ENCODE data around the gene DMC1.
"Not testable (repeated sequence)": the region's sequence is repeated elsewhere in the genome, so short reads cannot be mapped to it uniquely, and the experiment has no call there.

The DMC1 gene

DNA sequence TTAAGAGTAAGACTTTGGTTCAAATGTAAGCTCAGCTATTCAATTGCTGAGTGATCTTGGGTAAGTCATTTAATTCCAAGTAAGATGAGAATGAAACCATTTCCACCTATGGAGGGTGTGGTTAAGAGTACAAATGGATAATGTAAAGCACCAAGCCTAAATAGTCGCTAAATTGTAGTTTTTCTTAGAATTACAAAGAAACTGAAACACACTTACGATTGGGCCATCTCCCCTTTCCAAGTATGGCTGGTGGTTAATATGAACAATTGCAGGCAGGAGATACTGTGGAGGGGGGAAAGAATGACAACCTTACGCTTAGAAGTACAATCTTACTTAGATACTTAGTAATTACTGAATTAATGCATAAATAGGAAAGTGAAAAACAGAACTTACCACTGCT lies 72.1 kb downstream of the DMC1 start:
- no peak for DNase-seq

DNA sequence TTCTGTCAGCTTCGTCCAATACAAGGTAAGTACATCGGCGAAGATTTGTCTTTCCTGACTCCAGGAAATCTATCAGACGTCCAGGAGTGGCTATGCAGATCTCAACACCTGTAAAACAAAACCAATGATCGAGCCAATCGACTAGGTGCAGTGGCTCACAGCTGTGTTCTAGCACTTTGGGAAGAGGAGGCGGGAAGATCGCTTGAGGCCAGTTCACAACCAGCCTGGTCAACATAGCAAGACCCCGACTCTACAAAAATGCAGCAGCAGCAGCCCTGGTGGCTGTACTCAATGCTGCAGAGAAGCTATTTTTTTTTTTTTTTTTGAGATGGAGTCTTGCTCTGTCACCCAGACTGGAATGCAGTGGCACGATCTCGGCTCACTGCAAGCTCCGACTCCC lies 75.0 kb downstream of the DMC1 start:
- DNase-seq = no peak

DNA sequence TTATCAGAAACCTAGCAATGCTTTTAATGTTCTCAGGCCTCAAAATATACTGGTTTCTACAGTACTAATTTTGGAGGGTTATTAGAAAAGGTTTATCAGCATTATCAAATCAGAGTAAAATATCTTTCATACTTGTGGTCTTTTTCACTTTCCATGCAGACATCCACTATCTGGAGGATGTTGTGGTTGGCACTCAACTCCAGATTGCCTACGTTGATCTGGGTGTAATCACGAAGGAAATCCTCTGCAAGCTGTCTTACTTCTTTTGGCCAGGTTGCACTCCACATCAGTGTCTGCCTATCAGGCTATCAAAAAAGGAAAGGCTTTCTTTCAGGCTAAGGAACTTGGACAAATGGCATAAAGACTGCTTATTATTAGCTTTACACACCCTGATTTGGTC lies 75.5 kb downstream of the DMC1 start:
- no peak for DNase-seq

DNA sequence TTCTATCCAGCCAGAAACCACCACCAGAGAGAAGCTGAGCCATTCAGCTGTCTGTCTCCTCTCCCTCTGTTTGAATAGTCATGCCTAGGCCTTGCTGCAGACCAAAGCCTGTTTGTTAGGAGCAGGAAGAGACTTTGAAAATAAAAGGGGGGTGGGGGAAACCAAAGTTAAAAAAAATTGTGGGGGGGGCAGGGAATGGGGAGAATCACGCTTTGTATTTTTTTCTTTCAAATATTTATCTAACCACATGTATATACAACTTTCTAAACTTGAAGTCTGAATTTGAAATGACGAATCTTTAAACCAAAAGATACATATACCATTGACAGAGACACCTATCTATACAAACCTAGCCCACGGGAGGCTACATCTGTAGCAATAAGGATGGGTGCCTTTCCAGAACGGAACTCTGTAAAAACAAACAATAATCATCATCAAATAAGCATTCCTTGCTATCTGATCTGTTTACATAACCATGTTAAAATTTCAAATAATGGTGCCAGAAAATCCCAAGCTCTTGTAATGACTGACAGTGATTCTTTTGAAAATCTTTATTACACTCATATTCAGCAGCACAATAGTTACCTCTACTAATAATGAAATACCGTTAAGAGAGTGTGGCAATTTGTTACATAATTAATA lies 78.2 kb downstream of the DMC1 start:
- DNase-seq = no peak

DNA sequence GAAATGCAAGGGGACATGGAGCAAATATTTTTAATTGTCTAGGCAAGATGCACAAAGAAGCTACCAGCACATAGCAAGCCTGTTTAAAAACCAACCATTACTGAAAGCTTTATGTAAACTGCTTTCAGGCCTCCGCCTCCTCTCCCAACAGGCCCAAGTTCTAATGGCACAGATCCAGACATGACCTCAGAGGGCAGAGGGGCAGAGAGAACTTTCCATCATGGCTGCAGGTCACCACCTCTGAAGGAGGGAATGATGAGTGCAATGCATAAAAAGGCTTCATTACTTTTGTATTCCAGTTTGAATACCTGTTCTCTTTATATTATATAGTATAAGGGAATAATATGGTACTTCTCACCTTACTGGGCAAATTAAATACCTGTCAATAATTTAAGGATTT lies 79.1 kb downstream of the DMC1 start:
- no peak for DNase-seq

DNA sequence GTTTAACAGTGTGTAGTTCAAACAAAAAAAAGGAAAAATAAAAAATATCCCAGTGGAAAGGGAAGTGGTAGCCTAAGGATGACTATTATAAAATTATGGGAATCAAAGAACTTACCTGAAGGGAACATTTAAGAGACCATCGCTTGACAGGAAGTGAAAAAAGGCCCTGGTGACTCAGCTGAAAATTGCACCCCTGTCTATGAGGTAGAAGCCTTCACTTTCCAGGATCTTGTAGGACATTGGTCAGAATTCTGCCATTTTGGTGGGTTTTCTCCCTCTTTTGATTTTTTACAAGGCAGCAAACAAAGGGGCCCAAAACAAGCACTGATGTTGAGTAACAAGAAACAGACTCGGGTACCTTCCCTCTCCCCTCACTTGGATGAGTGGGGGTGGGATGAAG lies 79.5 kb downstream of the DMC1 start:
- no peak for DNase-seq

DNA sequence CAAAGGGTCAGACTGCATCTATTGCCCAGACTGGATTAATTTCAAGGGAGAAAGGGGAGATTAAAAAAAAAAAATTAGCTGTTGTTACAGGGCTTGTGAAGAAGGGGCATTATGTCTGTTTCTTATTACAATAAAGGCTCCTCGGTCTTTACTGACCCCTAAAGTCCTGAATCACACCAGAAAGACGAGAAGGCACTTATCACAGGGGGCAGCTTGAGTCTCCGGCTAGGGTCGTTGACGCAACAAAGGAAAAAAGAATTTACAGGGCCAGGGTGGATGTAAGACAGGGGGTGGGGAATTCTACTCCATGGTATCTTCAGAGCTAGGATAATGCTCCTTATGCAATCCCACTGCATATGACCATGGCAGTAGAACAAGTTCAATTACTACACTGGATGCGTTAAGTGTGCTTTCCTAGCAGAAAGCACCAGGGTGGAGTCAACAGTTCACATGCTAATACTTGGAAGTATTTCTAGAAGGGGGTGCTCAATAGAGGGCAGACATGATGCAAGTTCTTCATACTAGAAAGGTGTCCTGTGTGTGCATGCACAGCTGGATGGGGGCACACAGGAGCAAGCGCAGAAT lies 80.3 kb downstream of the DMC1 start:
- DNase-seq = no peak

DNA sequence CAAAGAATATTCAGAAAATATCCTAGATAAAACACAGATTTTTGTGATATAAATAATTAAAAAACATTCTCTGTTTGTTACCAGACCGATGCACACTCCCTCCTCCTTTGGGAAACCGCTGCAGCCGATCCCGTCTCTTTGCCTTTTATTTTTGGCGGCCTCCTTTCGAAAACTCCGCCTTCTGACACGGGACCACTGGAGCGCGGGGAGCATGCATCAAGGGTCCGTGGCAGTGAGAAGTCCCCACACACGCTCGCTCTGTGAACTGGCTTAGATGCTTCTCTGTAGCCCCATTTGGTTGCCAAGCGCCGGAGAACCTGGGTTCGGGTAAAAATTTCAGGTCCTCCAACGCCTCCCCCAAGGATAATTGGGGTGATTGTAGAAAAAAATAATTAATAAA lies 80.8 kb downstream of the DMC1 start:
- no peak for DNase-seq

DNA sequence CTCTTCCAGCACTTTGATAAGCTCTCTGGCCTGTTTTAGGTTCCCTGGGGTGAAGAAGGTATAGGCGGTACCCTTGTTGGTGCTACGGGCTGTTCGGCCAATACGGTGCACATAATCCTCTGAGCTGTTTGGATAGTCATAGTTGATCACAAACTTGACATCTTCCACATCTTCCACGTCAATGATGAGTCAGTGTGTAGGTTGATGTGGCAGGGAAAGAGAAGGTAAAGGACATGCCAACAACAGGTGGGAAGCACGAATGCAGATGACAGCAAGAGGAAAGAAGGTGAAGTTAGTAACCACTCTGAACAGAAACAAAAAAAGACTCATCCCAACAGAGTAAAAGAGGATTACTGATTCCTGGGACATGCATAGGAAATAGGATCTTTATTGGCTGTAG lies 82.0 kb downstream of the DMC1 start:
- no peak for DNase-seq

DNA sequence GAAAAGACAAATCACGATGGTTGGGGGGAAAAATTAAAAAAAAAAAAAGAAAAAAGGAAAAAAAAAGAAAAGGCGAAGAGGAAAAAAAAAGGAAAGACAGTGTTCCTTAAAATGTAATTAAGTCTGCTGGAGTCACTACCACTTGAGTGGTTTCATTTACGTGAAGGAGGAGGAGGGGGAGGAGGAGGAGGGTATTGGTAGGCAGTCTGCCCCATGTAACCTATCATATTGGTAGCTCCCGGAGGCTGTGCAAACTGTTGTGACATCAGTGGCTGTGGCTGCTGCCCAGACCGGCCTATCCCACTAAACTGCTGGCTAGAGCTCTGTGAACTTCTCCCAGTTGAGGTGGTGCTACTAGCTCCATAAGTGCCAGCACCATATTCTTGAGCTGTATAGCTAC lies 84.2 kb downstream of the DMC1 start:
- DNase-seq = no peak

DNA sequence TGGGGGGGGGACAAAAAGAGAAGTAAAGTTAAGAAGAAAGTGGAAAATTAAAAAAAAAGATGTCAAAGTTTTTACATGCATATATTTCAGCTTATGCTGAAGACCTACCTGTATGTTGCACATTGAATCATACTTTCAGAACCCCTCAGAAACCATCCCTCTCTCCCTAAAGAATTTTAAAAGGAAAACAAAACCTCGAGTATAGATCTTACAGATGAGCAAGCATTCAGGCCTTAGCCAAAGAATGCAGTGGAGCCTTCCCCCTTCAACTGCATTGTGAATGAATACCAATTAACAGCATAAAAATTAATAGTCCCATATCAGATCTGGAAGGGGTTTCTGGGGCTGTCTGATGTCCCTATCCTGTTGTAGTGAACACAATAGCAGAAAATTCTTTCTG lies 85.7 kb downstream of the DMC1 start:
- no peak for DNase-seq

DNA sequence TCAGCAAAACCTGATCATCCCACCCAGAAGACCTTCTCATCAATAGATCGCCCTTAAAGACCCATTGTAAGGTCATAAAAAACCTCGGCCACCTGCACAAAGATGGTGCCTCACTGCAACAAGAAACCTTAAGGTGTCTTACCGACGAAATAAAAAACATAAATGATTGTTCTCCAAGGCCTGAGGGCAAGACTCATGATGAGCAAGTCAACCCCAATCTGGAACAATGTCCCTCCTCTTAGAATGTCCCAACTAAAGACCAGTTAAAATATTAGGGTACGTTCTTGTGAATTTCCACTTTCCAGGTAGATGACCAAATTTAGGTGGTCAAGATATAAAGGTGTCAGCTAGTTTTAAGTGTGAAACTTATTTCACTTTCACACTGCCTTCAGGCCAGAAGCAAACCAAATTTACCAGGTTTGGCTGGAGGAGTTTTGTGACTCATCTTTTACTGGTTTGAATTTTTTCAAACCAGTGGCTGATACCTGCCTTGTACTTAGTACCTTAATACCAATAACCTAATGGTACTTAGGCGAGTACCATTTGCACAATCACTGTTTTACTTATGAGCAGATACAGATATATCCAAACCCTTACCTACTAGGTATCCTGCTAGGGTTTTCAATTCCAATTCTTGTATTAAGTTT lies 87.2 kb downstream of the DMC1 start:
- DNase-seq = no peak

DNA sequence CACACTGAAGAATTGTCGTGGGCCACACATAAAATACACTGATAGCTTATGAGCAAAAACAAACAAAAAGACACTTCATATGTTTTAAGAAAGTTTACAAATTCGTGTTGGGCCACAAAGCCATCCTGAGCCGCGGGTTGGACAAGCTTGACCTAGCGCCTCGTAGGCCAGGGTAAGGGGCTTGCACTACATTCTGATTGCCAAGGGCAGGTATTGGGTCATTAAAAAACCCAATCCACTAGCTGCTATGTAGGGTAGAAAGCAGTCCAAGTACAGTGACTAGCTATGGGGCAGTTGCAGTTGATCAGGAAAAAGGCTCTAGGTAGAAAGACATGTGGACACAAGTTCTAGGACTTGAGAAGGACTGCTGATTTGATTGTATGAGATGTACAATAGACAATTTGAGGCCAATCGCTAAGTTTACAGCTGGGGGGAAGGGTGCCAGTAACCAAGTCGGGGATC lies 88.1 kb downstream of the DMC1 start:
- no peak for DNase-seq

DNA sequence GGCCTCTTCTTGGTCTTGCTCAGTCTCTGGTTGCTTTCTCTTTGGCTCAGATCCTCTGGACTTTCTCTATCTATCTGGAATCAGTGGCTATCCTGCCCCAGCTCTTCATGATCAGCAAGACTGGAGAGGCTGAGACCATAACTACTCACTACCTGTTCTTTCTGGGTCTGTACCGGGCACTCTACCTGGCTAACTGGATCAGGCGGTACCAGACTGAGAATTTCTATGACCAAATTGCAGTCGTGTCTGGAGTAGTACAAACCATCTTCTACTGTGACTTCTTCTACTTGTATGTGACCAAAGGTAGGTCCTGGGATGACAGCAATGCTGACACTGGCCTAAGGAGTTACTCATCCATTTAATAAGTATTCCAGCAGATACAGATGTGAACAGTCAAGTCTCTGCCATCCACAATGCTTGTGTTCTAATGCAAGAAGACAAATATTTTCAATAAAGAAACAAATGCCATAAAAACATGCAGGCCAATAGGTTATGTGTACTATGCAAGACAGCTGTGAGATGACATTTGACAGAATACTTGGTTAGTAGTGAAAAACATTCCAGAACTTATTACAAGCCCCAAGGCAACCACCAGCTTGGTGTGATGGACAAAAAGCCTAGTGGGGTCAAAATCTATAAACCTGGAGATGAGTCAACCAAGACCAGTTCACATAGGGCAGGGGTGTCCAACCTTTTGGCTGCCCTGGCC lies 88.7 kb downstream of the DMC1 start:
- DNase-seq = no peak

DNA sequence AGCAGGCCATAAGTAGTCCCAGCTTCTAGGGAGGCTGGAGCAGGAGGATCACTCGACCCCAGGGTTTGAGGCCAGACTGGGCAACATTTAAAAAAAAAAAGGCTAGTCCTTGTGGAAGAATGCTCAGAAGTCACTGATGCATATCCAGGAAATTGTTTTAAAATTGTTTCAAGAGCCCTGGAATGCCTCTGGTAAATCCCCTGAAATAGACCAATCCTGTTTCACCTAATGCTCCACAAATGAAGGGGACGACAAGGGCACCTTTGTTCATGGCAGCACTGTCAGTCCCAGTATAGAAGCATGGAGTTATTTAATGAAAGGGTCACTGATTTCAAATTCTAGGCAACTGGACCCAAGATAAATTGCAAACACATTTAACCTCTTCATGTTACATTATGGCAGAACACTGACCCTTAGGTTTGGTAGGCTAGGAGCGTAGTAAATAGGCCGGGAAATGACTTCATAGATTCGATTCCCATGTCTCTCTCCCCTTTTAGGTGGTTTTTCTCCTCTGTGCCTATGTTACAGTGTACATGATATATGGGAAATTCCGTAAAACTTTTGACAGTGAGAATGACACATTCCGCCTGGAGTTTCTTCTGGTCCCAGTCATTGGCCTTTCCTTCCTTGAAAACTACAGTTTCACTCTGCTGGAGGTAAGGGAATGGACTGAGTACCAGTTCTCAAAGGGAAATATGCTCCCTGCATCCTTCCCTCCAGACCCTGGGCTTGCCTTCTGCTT lies 90.7 kb downstream of the DMC1 start:
- DNase-seq = no peak

DNA sequence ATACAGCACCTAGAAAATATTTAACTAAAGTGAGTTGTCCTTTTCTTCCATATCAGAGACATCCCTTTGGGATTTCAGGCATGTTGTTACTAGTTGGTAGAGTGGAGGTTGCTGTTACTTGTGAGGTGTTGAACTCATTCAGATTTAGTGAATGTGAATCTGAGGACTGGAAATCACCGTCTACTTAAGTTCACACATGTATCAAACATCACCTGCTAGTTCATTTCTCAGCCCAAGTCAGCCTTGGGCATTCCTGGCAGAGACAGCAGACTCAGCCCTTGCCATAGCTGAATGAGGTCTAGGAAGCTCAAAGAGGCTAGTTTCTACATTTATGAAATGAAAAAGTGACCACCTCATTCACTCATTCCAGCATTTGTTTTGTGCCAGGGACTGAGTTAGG lies 92.4 kb downstream of the DMC1 start:
- no peak for DNase-seq

DNA sequence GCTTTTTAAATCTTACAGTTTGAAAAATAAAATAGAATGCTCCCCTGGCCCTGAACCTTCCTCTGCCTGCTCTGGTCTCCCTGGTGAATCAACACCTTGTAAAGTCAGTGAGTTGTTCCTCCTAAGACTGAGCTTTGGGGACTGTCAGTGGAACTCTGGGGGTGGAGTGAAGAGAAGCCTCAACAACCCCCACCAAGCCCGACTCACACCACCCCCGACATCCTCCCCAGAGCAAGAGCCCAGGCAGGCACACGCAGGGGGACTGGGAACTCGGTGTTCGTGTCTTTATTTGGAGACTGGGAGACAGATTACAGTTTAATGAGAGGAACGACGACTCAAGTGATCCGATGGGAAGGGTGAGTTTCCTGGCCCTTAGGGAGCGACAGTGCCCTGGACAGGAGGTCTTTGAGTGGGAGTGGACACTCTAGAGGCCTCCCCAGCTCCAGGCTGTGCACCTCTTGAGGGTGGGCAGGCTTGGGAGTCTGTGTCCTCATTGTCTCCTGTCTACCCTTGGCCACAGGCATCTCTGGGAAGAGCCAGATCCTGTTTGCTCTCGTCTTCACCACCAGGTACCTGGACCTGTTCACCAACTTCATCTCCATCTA lies 95.9 kb downstream of the DMC1 start:
- no peak for DNase-seq

DNA sequence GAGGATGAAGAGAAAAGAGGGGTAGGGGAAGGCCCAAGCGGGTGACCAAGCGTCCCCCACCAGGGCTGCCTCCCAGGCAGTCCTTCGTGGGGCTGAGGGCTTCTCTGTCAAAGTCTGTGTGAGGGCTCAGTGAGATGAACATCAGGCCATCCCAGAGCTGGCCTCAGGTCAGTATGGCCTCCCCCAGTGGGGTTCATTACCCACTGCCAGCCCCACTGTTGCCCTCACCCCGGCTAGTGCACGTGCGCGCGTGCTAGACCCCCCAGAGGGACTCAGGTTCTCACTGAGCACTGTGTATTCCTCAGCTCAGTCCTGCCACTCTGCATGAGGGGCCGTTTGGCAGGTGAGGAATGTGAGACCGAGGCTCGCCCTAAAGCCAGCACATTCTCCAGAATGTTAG lies 98.7 kb downstream of the DMC1 start:
- DNase-seq = no peak

DNA sequence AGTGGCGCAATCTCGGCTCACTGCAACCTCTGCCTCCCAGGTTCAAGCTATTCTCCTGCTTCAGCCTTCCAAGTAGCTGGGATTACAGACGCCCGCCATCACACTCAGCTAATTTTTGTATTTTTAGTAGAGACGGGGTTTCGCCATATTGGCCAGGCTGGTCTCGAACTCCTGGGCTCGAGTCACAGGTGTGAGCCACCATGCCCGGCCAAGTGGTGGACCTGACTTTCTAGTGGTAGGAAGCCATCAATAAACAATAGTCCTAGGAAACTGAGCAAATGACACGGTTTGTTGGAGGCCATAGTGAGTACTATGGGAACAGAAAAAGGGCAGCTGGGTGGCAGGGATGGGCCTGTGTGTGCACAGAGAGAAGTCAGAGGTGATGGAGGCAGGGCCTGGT lies 99.8 kb downstream of the DMC1 start:
- not testable (repeated sequence) for DNase-seq

DNA sequence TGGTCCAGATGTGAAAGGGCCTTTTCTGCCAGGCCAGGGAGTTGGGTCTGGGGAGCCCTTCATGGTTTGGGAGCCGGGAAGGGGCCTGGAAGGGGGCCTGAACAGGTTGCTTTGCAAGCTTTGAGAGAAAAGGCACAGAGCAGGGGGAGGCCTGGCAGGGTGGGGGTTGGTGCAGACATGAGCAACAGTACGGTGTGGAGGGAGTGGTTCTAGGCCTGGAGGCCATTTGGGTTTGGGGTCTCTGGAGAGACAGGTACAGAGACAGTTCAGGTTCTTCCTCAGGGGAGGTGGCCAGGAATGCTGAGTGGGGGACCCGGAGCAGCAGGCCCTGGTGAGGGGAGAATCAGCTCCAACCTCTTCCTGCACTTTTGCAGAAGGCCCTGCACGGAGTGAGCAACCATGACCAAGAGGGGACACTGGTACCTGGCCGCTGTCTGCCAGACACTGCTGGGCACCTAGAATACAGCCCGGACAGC lies 100.6 kb downstream of the DMC1 start:
- DNase-seq = no peak
